GM21723 (cell line): ENCODE measurements around the gene VPS37D.

ENCODE experiments used
- ATAC-seq: cut with Tn5 transposase; IDR thresholded peaks from one replicate; pipeline ENCODE4 v1.9.1; 2021; ENCODE audit warnings: mild to moderate bottlenecking, moderate library complexity; ENCODE audit not compliant: unreplicated experiment

VPS37D gene

GRCh38 chr7:73678862-73679261, 11.2 kb downstream of the VPS37D start:
- ATAC-seq, result no peak

- no peak for ATAC-seq
These were observed 12.1 kb downstream of the VPS37D start for GRCh38 chr7:73679709-73680108.

GRCh38 chr7:73680501-73680900, 12.9 kb downstream of the VPS37D start:
- ATAC-seq, result no peak

DNA sequence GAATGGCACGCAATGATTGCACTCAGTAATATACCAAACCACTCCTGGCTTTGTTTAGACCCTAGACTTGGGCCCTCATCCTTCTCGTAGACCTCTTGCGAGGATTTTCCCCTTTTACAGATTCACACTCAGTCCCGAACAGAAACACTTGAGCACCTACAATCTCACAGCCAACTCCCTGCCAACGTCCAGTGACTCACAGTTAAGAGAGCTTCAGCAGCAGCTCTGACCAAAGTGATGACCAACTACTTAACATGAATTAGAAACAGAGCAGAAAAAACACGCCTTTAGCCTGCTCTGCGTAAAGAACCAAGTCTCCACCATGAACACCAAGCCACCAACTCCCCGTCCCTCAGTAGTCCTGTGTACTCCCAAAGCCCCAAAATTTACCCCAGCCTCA, 13.4 kb downstream of the VPS37D start:
- ATAC-seq, result no peak

DNA sequence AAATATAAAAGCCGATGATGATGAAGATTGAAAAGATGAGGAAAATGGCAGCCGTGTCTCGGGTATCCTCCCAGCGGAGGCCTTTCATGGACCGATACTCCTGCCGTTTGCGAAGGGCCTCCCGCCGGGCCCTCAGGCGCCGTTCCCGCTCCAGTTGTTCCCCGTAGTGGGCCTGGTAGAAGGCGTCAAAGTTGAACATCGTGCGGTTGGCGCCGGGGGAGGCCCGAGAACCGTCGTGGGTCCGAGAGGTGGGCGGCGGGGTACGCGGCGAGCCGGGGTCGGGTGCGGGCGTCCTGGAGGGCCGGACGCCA, 15.1 kb downstream of the VPS37D start:
- ATAC-seq, result no peak

DNA sequence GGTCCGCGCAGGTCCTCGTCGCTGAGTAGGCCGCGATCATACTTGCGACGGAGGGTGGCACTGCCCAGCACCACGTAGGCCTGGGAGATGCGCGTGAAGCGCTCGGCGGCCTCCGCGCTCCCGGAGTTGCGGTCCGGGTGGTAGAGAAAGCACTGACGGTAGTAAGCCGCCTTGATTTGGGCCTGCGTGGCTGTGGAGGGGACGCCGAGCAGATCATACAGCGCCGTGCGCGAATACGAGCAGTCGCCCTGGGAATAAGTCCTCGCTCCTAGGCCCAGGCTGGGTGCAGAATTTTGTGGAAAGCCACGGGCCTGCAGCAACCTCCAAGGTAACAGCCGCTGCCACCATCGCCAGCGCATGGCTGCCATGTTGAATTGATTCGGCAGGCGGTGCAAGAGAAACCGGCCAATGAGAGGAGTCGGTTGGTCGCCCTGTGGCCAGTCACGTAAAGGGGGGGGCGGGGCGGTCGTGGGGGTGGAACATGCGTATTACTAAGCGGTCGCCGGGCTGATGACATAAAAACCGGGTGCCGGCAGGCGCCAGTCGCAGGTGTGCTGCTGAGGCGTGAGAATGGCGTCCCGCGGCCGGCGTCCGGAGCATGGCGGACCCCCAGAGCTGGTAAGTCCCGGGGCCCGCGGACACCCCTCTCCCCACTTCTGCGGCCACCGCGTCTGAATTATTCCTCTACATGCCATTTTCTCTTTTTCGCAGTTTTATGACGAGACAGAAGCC, 15.6 kb downstream of the VPS37D start, which contains the start of the genes BUD23 and DNAJC30:
Gene BUD23, plus strand, starts transcription at position 542 of the 732 bp plus-strand sequence. Its CDS starts 29 bp downstream, at position 571.
Gene DNAJC30, minus strand, starts transcription at position 398 of the 732 bp plus-strand sequence. Its CDS starts 30 bp downstream, at position 368.
- ATAC-seq, result peak; percentile 89

DNA sequence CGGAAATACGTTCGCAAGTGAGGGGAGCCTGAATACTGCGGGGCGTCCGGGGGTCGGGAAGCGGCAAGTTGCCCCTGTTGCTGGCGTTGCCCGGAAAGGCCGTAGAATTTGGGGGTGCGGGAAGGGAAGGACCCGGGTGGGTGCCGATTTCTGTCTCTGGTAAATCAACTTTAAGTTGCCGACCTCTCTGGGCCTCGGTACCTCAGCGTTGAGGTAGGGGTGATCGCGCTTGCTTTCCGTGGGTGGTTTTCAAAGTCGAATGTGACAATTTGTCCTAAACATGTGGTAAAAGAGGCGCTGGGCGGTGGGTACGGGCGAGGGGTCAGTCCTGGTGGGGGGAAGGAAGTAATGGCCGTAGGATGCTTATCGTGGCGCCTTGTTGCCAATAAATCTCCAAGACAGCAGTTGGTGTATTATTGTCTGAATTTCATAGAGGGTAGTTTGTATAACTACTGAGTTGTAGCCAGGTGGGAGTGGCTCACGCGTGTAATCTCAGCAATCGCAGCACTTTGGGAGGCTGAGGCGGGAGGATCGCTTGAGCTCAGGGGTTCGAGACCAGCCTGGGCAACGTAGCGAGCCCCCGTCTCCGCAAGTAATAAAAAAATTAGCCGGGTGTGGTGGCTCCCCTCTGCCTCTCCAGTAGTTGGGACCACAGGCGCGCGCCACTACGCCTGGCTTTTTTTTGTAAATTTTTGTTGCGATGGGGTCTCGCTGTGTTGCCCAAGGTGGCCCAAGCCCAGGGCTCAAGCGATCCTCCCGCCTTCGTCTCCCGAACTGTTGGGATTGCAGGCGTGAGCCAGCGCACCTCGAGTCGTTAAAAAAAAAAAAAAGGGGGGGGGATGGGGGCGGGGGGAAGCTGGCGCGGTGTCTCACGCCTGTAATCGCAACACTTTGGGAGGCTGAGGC, 16.4 kb downstream of the VPS37D start:
- ATAC-seq, result peak; percentile 22

DNA sequence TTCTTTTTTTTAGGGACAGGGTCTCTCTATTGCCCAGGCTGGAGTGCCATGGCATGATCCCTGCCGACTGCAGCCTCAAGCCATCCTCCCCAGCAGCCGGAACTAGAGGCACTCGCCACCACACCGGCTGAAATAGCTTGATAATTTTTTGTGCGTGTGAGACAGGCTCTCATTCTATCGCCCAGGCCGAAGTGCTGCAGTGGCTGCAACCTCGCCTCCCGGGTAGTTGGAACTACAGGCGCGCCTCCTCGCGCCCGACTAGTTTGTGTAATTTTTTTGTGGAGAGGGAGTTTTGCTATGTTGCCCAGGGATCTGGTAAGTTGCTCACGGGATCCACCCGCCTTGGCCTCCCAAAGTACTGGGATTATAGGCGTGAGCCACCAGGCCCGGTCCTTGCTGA, 17.7 kb downstream of the VPS37D start:
- ATAC-seq, result no peak

DNA sequence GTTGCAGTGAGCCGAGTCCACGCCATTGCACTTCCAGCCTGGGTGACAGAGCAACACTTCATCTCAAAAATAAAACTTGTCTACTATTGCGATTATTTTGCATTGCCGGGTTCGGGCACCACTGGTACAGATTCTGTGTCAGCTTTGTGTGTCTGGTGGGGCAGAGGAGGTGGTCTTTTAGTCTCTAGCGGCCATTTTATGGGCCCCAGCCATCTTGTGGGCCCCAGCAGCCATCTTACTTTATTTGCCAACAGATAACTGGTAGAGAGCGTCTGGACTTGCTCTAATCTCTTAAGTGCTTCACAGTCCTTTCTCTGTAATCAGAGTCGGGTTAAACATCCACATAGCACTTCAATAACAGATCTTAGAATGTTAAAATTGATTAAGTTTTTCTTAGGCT, 20.7 kb downstream of the VPS37D start:
- no peak for ATAC-seq

DNA sequence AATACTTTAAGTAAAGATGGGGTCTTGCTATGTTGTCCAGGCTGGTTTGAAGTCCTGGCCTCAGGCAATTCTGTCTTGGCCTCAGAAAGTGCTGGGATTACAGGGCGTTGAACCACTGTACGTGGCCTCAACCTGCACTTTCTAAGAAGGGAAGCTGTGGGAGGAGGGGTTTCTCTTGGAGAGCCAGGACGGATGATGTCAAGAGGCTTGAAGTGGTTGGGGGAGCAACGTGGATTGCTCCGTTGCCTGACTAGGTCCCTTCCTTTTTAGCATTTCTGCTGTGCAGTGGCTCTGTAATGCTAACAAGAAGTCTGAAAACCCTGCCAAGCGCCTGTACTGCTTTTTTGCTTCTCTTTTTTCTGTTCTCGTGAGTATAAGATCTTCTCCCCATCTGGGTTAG, 23.0 kb downstream of the VPS37D start:
- no peak for ATAC-seq

GRCh38 chr7:73696372-73696771, 28.7 kb downstream of the VPS37D start:
- no peak for ATAC-seq

DNA sequence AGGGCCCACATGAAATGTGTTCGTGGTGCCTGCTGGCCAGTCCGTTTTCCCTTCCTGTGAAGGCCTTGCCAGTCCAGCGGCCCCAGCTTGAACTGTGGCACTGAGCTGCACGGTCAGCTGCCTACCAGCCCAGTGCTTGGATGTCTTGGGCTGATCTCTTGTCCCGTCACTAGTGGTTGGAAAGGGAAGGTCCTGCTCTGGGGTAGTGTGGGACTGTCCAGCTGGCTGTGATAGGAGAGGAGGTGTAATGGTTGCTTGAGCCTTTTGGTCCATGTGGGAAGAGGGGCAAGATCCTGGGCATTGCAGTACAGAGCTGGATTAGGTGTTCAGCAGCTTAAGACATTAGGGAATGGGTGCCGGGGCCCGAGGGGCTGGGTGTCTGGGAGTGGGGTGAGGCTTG, 30.8 kb downstream of the VPS37D start:
- ATAC-seq, result no peak

DNA sequence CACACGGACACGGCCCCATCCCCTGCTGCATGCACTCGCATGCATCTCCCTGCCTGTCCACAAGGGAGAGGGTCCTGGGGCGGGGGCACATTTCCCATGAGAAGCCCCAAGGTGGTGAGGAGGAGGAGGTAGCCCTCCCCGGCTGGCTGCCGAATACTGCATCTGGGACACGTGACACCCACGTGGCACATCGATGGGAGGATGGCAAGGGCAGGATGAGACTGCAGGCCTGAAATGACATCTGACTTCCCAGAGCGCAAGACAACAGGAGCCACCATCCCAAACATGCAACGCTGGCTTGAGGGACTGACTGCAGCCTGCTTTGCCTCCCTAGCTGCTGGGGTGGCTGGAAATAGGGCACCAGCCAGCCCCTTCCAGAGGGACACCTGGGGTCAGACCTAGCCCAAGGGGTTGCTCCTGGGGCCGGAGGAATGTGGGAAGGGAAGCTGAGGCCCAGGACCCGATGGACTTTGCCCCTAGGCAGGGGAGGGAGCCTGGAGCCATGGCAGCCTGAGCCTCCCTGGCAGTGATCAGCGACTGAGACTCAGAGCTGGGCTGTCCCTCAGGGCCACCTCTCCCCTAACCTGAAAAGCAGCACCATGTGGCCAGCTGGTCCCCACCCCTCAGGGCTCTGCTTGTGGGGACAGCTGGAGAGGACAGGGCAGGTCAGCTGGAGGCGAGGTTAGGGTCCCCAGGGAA, 31.9 kb downstream of the VPS37D start:
- no peak for ATAC-seq

DNA sequence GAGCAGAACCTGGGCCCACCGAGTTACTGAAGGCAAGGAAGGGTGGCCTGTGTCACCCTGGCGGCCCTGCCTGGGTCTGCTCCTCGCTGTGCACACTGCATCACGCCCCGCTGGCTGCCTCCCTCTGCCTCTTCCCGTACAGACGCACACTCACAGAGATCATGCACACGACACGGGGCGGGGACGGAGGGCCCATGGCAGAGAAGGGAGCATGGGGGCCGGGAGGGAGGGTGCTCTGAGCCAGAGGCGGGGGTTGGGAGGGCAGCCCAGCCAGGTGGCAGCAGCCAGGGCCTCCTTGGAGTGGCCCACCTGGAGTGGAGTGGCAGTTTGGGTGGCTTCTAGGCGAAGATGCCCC, 32.4 kb downstream of the VPS37D start:
- ATAC-seq, result no peak

DNA sequence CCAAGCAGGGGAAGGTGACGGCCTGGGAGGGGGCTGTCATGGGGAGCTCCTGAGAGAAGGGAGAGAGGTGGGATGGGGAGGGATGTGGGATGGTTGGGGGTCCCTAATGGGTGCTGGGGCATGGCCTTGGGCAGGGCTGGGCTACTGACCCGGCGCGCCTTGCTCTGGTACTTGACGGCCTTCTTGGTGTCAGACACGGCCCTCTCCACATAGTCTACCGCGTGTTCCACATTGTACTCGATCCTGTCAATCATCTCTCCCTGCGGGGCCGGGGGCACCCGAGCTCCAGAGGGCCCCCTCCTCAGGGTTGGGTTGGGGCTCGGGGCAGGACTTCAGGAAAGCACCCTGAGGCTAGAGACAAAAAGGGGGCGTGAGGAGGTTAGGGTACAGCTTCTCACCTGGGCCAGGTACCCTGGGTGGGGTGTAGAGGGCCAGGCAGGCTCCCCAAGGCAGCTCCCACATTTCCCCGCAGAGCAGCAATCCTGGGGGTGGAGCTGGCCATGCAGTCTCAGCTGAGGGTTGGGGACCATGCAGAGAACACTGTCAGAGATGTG, 33.0 kb downstream of the VPS37D start:
- ATAC-seq, result no peak

- no peak for ATAC-seq
These were observed 33.8 kb downstream of the VPS37D start for GRCh38 chr7:73701357-73701995.

DNA sequence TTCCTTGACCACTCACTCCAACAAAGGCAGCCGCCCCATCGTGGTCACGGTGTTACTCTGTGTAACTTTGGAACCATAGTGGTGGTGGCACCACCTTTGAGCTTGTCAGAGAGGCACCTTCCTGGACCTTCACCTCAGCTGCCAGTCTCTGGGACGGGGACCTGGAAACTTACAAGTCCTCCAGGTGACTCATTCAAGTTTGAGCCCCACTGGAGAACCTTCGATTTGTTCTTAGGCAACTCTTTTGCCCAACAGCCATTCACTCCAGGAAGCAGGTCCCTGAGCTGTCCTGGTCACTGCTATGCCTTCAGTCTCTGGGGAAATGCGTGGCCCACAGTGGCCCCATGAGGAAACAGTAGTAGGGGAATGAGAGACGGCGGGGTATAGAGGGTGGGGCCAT, 34.6 kb downstream of the VPS37D start:
- no peak for ATAC-seq

- ATAC-seq, result no peak
These were observed 35.0 kb downstream of the VPS37D start for GRCh38 chr7:73702665-73703064.

GRCh38 chr7:73703225-73703624, 35.6 kb downstream of the VPS37D start:
- no peak for ATAC-seq

DNA sequence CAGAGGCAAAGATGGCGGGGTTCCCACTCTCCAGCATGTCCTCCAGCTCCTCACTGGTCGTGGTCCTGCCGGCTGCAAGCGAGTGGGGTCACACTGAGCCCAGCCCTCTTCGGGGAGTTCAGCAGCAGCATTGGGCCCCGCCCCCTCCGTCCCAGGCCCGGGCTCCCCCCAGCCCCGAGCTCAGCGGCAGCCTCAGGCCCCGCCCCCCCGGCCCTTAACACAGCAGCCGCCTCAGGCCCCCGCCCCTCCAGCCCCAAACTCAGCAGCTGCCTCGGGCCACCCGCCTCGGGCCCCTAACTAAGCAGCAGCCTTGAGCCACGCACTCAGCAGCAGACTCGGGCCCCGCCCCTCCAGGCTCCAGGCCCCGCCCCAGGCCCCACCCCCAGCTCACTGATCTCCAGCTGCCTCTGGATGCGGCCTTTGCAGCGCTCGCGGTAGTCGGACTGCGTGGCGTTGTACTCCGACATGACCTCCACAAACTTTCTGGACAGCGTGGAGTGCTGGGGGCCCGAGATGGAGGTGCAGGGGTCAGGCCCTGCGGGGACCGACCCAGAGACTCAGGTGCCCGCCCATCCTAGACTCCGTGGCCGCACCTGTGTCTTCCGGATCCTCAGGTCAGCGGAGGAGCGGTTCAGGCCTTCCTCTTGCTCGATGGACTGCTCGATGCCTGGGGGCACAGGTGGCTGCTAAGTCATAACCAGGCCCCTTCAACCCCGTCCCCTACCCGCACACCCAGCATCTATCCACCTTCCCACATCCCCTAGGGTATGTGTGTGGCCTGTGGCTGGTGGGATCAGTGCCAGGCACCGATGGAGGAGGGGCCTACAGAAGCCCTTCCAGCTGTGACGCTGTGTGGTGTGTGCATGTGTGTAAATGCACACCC, 36.4 kb downstream of the VPS37D start:
- ATAC-seq, result no peak
